Hepatocyte (in vitro differentiated cells): ENCODE results near the gene TUT1. TPM values are rescaled to one million over a fixed set of nuclear protein-coding genes. Genes with fewer than 3 reads are reported as not detected.
A peak's percentile ranks its signal among the peaks of the same experiment; 100 is the strongest.

Experiments used
- DNase-seq: peaks from one replicate; pipeline ENCODE4 v3.0.0-alpha.2; 2016; ENCODE audit warnings: low spot score
- H2AFZ ChIP-seq: fragments of 200-600 bp; sonication (generic); 2 replicates; pipeline ENCODE4 v1.6.0; 2016; ENCODE audit warnings: antibody characterized with exemption, mild to moderate bottlenecking
- H3K27ac ChIP-seq: fragments of 200-600 bp; sonication (generic); 2 replicates; pipeline ENCODE4 v1.5.1; 2016; ENCODE audit warnings: mild to moderate bottlenecking
- H3K27me3 ChIP-seq: fragments of 200-600 bp; sonication (generic); 2 replicates; pipeline ENCODE4 v1.6.1; 2016
- H3K36me3 ChIP-seq: fragments of 200-600 bp; sonication (generic); replicated peaks from 2 replicates; pipeline ENCODE4 v1.5.1; 2016; ENCODE audit warnings: low read depth; ENCODE audit not compliant: insufficient read depth
- H3K4me1 ChIP-seq: fragments of 200-600 bp; sonication (generic); 2 replicates; pipeline ENCODE4 v1.5.1; 2016; ENCODE audit warnings: mild to moderate bottlenecking, moderate library complexity; ENCODE audit not compliant: insufficient read depth
- H3K4me2 ChIP-seq: fragments of 200-600 bp; sonication (generic); 2 replicates; pipeline ENCODE4 v1.6.0; 2016
- H3K4me3 ChIP-seq: fragments of 200-600 bp; sonication (generic); 2 replicates; pipeline ENCODE4 v1.5.1; 2016; ENCODE audit warnings: mild to moderate bottlenecking
- H3K79me2 ChIP-seq: fragments of 200-600 bp; sonication (generic); 2 replicates; pipeline ENCODE4 v1.6.0; 2017; ENCODE audit warnings: mild to moderate bottlenecking
- H3K9me2 ChIP-seq: fragments of 200-600 bp; sonication (generic); replicated peaks from 2 replicates; pipeline ENCODE4 v1.6.0; 2017; ENCODE audit warnings: mild to moderate bottlenecking; ENCODE audit not compliant: insufficient read depth
- H3K9me3 ChIP-seq: fragments of 200-600 bp; sonication (generic); 2 replicates; pipeline ENCODE4 v1.5.1; 2016; ENCODE audit warnings: low read depth, mild to moderate bottlenecking
- H4K20me1 ChIP-seq: fragments of 200-600 bp; sonication (generic); 2 replicates; pipeline ENCODE4 v1.6.0; 2016; ENCODE audit warnings: mild to moderate bottlenecking; ENCODE audit not compliant: insufficient read depth, poor library complexity, severe bottlenecking
- EZH2 ChIP-seq: fragments of 200-600 bp; sonication (generic); IDR thresholded peaks from 2 replicates; pipeline ENCODE4 v1.6.1; 2016; ENCODE audit warnings: antibody characterized with exemption, mild to moderate bottlenecking, borderline replicate concordance
- EZH2phosphoT487 ChIP-seq: fragments of 200-600 bp; sonication (generic); IDR thresholded peaks from one replicate; pipeline ENCODE4 v1.6.1; 2018; ENCODE audit warnings: antibody characterized with exemption, mild to moderate bottlenecking, low read depth, moderate library complexity; ENCODE audit not compliant: unreplicated experiment, severe bottlenecking
- WGBS: methylation state at CpG from one replicate; pipeline ENCODE4 v1.1.6; 2016; ENCODE audit warnings: low lambda C conversion rate; ENCODE audit errors: missing lambda C conversion rate; 5-methylcytosine and 5-hydroxymethylcytosine counted together
- polyA plus RNA-seq: library from polyadenylated mRNA; unstranded; fragments of >200 nt; fragmentation: Nextera tagmentation; extraction: Ambion mirVana; gene quantifications from 2 replicates; pipeline ENCODE4 v1.2.1, GENCODE V29; 2016
- total RNA-seq: library from RNA; depleted of rRNA; stranded (reverse); fragments of >200 nt; gene quantifications from 2 replicates; pipeline ENCODE4 v1.2.3, GENCODE V29; 2014
- TF ChIP-seq, protein P1 (sequence below): fragments of 200-600 bp; sonication (generic); IDR thresholded peaks from 2 replicates; pipeline ENCODE4 v1.5.1; 2016; ENCODE audit warnings: antibody characterized with exemption, mild to moderate bottlenecking; ENCODE audit not compliant: poor library complexity

Gene TUT1
- total and polyA plus RNA-seq, 2 experiments from 2014 or later, result 11.7 to 14.2 TPM

DNA sequence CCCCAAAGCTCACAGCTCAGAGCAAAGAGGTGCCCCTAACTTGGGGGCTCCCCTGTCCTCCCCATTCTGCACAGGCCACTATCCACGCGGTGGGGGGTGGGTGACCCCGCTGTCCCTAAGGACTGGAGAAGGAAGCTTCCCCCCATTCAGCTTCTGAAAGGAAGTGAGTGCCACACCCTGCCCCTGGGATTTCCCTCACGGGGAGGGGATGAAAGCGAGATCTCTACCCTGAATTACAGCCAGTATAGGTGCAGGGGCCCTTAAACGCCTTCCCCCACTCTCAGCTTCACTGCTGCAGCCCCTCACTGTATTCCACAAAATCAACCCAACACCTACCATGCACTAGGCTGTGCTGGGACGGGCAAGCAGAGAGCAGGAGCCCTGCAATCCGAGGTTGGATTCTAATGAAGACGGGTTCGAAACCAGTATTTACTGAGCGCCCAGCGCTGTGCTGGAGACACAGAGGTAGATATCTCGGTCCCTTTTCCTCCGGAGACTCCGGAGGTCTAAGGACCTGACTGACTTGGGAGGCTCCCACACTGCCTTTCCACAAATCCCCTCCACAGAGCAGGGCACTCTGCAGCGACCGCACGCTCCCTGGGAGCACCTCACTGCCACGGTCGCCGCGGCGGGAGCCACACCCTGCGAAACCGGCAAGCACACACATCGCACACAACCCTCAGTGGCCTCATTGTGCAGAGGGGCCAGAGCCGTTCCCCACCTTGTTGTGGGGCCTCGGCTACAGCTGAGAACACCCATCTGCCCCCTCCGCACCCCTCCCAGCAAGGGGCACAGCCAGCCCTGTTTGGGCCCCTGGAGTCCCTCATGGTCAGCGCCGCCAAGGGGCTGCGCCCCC lies 46.5 kb downstream of the TUT1 start:
- Histone ChIP-seq H3K27ac (peak overlapping the region; percentile 99), H3K79me2 (peaks cover 65% of the 10 kb centered on the region), H3K27me3 (no peaks in the 10 kb centered on the region), H3K9me2 (no peaks in the 10 kb centered on the region), H3K4me3 (peak overlapping the region; percentile 96), H4K20me1 (peaks cover 52% of the 10 kb centered on the region), H3K9me3 (no peaks in the 10 kb centered on the region), H2AFZ (no peak overlapping the region), H3K4me1 (peaks cover 72% of the 10 kb centered on the region), H3K36me3 (no peaks in the 10 kb centered on the region), H3K4me2 (peak overlapping the region; percentile 95)
- no peak for TF ChIP-seq EZH2
- TF ChIP-seq, protein P1, sequence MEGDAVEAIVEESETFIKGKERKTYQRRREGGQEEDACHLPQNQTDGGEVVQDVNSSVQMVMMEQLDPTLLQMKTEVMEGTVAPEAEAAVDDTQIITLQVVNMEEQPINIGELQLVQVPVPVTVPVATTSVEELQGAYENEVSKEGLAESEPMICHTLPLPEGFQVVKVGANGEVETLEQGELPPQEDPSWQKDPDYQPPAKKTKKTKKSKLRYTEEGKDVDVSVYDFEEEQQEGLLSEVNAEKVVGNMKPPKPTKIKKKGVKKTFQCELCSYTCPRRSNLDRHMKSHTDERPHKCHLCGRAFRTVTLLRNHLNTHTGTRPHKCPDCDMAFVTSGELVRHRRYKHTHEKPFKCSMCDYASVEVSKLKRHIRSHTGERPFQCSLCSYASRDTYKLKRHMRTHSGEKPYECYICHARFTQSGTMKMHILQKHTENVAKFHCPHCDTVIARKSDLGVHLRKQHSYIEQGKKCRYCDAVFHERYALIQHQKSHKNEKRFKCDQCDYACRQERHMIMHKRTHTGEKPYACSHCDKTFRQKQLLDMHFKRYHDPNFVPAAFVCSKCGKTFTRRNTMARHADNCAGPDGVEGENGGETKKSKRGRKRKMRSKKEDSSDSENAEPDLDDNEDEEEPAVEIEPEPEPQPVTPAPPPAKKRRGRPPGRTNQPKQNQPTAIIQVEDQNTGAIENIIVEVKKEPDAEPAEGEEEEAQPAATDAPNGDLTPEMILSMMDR, result no peak
- TF ChIP-seq EZH2phosphoT487, result no peak
- 7% methylated on average over 32 of the region's 32 CpGs for WGBS
- DNase-seq, result peak; percentile 55

DNA sequence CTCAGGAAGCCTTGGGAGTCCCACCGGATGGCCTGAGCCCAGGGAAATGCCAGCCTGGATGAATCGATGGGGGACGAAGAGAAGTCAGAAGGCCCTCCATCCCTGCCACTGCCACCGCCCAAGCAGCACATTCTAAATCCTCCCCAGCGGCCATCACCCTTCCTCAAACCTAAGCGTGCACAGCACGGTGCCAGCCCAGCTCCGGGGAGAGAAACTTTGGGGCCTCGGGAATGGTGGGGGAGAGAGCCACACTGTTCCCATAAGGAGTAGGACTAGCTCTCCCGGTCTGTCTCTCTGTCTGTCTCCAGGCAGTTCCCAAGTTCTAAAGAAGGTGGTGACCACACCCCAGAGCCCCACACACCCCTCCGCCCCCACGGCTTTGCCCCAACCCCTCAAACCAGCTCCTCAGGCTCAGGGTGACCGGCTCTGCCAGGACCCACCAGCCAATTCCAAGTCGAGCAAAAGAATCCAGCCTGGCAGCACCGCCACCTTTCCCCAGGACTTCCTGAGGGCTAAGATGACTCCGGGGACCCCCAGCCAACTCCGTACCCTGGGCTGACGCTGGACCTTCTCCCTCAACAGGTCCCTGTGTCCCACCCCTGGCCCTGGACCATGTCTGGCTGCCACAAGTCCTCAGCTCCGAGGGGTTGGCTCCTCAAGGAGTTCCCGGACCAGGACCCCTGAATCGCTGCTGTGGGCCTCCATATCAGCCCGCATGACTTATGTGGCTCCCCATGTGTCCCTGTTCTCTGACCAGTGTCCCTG lies 47.5 kb downstream of the TUT1 start:
- peaks cover 59% of the 10 kb centered on the region for H4K20me1 ChIP-seq
- peaks cover 73% of the 10 kb centered on the region for H3K79me2 ChIP-seq
- H3K9me3 ChIP-seq, result no peaks in the 10 kb centered on the region
- peaks cover 73% of the 10 kb centered on the region for H3K4me1 ChIP-seq
- no peaks in the 10 kb centered on the region for H3K36me3 ChIP-seq
- H3K4me3 ChIP-seq, result peak overlapping the region; percentile 96
- peak overlapping the region; percentile 99 for H3K27ac ChIP-seq
- no peak overlapping the region for H2AFZ ChIP-seq
- peak overlapping the region; percentile 95 for H3K4me2 ChIP-seq
- H3K27me3 ChIP-seq, result no peaks in the 10 kb centered on the region
- no peak for TF ChIP-seq EZH2
- TF ChIP-seq EZH2phosphoT487, result no peak
- TF ChIP-seq, protein P1, result no peak
- DNase-seq, result no peak
- 41% methylated on average over 22 of the region's 22 CpGs for WGBS
- no peaks in the 10 kb centered on the region for H3K9me2 ChIP-seq

DNA sequence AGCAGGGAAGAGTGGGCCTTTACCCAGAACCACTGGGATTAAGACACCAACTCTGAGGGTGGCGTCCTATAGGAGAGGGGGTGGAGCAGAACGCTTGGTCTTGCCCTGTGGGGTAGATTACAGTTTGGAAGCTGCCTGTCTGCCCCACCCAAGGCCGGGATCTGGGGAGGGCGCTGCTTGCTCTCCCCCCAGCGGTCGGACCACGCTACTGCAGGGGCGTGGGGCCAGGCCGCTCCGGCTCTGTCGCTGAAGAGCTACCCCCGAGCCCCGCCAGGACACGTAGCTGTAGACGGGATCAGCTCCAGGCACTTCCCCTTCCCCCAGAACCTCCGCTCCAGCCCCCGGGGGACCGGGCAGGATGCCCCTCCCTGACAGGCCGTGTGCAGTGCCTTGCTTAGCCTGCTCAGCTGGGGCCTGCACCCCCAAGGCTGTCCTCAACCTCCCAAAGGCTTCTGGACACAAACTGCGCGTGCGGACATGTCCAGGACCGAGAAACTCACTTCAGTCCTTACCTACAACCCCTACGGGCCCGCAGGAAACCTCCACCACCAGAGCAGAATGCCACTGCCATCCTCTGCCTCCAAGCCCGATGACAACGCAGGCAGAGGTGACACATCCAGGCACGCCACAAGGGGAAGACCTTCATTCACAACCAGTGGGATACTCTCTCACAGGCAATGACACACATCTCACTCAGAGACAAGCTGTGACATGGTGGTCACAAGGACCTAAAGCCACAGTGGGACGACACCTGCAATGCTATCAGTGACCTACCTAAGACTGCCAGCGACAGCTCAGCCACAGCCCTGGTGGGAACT lies 48.4 kb downstream of the TUT1 start:
- peak overlapping the region; percentile 95 for H3K4me2 ChIP-seq
- no peaks in the 10 kb centered on the region for H3K27me3 ChIP-seq
- H3K36me3 ChIP-seq, result no peaks in the 10 kb centered on the region
- peak; percentile 85 for DNase-seq
- H3K79me2 ChIP-seq, result peaks cover 82% of the 10 kb centered on the region
- H3K27ac ChIP-seq, result peak overlapping the region; percentile 99
- whole genome bisulfite sequencing, result 18% methylated on average over 27 of the region's 30 CpGs
- no peaks in the 10 kb centered on the region for H3K9me2 ChIP-seq
- peaks cover 68% of the 10 kb centered on the region for H4K20me1 ChIP-seq
- peak overlapping the region; percentile 96 for H3K4me3 ChIP-seq
- H3K9me3 ChIP-seq, result no peaks in the 10 kb centered on the region
- TF ChIP-seq, protein P1, result peak; percentile 94
- TF ChIP-seq EZH2 (no peak), EZH2phosphoT487 (no peak)
- H3K4me1 ChIP-seq, result peaks cover 73% of the 10 kb centered on the region
- no peak overlapping the region for H2AFZ ChIP-seq
